ENCODE results near the gene SORCS2. TPM values are rescaled to one million over a fixed set of nuclear protein-coding genes. Genes with fewer than 3 reads are reported as not detected.

Gene SORCS2
- total RNA-seq, 4 donors from 2014 or later, result 0.07 to 1.2 (median 0.11) TPM

DNA sequence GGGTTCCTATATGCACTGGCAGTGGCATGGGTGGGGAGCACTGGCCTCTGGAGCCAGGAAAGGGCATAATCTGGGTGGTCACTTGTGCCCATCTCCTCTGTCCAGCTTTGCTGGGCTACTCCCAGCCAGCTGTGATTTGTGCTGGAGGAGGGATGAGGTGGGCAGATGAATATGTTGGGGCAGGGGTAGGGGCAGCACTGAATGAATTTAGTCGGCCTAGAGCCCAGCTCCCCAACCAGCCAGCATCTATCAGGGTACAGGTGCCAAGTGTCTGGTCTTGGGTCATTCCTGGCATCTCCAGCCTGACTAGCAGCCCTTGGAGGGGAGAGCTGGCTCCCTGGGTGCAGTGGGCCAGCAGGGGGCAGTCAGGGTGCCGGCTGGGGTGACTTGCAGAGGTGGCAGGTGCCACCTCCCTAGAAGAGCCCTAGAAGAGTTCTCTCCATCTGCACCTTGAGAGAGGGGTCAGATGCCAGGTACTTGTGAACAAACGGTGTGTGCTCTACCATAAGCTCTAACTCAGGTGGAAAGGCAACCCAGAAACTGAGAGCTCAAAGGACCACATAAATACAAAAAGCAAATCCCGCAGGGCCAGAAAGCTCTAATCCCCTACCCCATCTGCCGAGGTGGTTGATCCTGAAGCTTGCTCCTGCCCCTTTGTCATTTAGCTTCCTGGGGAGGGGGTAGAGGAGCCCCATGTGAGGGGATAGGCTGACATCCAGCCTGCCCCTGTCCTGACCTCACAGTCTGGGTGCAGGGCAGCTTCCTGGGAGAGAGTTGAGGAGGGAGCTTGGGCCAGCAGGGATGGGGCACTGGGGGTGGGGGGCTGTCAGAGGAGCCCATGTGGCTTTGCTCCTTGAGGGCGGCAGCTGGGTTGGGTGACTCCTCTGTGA, 2.2 kb downstream of the SORCS2 start:
- Histone ChIP-seq H3K27ac (no peak overlapping the region), H3K4me1 (peaks cover 6 to 7% of the 10 kb centered on the region in 2 donors), H3K4me3 (no peak overlapping the region), H3K27me3 (peaks cover 17 to 29% (median 23%) of the 10 kb centered on the region in 3 donors), H3K36me3 (no peaks in the 10 kb centered on the region), H3K9me3 (no peaks in the 10 kb centered on the region)
- TF ChIP-seq CTCF (IDR thresholded peaks at IDR 0.05 in 4 of 5, conservative IDR thresholded peaks at IDR 0.05 in 1 of 5), result peak in 1 of 5 experiments; percentile 42
- TF ChIP-seq POLR2A (IDR thresholded peaks at IDR 0.05), result no peak
- DNase-seq, result no peak
- in situ Hi-C loops (cut with MboI; ENCODE audit: low sequenced_read_pairs in 4 of 4), result loop anchor here (5.0 to 25.0 kb wide), 3 partner anchors 98 to 518 kb away; no protein-coding TSS in a partner anchor
- intact Hi-C loops (cut with DNase I; ENCODE audit: low total_unique reads), result loop anchor here (5.0 kb wide), 1 partner anchor 608 kb away; no protein-coding TSS in a partner anchor
- no peak for ATAC-seq

- Histone ChIP-seq H3K4me1 (peaks cover 6 to 7% of the 10 kb centered on the region in 2 donors), H3K4me3 (no peak overlapping the region), H3K36me3 (no peaks in the 10 kb centered on the region), H3K27ac (no peak overlapping the region), H3K27me3 (peaks cover 17 to 28% (median 23%) of the 10 kb centered on the region in 3 donors), H3K9me3 (no peaks in the 10 kb centered on the region)
- in situ Hi-C loops (cut with MboI; ENCODE audit: low sequenced_read_pairs in 4 of 4), result loop anchor here (5.0 to 25.0 kb wide), 3 partner anchors 97 to 517 kb away; no protein-coding TSS in a partner anchor
- no peak for ATAC-seq
- no peak for DNase-seq
- no peak for TF ChIP-seq CTCF (IDR thresholded peaks at IDR 0.05 in 4 of 5, conservative IDR thresholded peaks at IDR 0.05 in 1 of 5)
- TF ChIP-seq POLR2A (IDR thresholded peaks at IDR 0.05), result no peak
- intact Hi-C loops (cut with DNase I; ENCODE audit: low total_unique reads), result no loop called here
These were observed 2.8 kb downstream of the SORCS2 start for GRCh38 chr4:7195141-7195515.

DNA sequence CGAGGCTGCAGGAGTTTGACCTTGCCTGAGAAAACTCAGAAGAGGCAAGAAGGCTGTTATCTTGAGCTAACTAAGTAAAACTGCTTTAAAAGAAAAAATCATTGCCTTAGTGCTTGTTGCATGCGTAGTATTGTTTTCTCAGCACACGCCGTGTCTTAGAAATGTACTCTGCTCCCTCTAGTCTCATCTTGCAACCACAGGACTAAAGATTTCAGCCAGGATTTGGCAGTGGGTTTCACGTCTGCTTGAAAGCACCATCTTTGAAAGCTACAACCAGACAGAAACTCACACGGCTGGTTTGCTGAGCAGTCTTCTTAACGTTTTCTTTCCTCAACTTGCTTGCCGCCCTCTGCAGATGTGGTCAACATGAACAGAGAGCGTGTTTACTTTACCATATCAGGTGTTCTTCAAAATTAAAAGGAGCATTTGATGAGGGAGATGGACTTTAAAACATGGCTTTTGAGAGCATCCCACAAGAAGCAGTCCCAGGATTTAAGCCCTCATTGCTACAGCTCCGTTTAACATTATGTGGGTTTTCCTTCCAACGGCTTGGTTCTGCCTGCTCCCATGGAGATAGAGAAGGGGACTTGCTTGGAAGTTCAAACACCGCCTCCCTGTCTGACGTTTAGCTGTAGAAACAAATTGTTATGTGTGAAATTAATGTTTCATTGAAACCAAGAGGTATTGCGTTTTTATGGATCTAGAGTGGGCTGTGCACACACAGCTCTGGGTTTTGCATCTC, 3.4 kb downstream of the SORCS2 start:
- in situ Hi-C loops (cut with MboI; ENCODE audit: low sequenced_read_pairs in 4 of 4) (loop anchor here (5.0 to 25.0 kb wide), 3 partner anchors 97 to 517 kb away; no protein-coding TSS in a partner anchor), intact Hi-C loops (cut with DNase I; ENCODE audit: low total_unique reads) (no loop called here)
- Histone ChIP-seq H3K36me3 (no peaks in the 10 kb centered on the region), H3K9me3 (no peaks in the 10 kb centered on the region), H3K4me1 (peaks cover 6 to 7% of the 10 kb centered on the region in 2 donors), H3K27me3 (peaks cover 17 to 25% (median 23%) of the 10 kb centered on the region in 3 donors), H3K4me3 (no peak overlapping the region), H3K27ac (no peak overlapping the region)
- TF ChIP-seq CTCF (IDR thresholded peaks at IDR 0.05 in 4 of 5, conservative IDR thresholded peaks at IDR 0.05 in 1 of 5) (no peak), POLR2A (IDR thresholded peaks at IDR 0.05) (no peak)
- DNase-seq, result no peak
- ATAC-seq, result no peak

DNA sequence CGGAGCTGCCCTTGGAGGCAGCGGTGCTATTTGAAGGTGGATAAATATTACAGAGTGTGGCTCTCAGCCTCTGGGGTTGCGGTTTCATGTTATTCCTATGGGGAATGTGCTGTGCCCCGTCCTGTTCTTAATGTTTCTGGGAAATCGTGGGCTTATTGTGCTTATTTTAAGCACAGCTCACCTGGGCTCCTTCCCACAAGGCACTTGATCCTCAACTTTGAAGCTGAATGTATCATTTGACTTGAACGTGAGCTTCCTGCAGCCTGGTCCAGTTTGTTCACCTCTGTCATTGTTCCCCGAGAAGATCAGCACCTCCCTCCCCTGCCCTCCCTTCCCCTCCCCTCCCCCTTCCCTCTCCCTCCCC, 3.9 kb downstream of the SORCS2 start:
- Histone ChIP-seq H3K27me3 (peaks cover 17 to 25% (median 23%) of the 10 kb centered on the region in 3 donors), H3K36me3 (no peaks in the 10 kb centered on the region), H3K27ac (no peak overlapping the region), H3K4me1 (peaks cover 6 to 7% of the 10 kb centered on the region in 2 donors), H3K4me3 (no peak overlapping the region), H3K9me3 (no peaks in the 10 kb centered on the region)
- intact Hi-C loops (cut with DNase I; ENCODE audit: low total_unique reads), result no loop called here
- ATAC-seq (no peak), DNase-seq (no peak)
- no peak for TF ChIP-seq CTCF (IDR thresholded peaks at IDR 0.05 in 4 of 5, conservative IDR thresholded peaks at IDR 0.05 in 1 of 5)
- no peak for TF ChIP-seq POLR2A (IDR thresholded peaks at IDR 0.05)
- in situ Hi-C loops (cut with MboI; ENCODE audit: low sequenced_read_pairs in 4 of 4), result loop anchor here (5.0 to 25.0 kb wide), 3 partner anchors 96 to 516 kb away; no protein-coding TSS in a partner anchor

Measured in gastrocnemius medialis (tissue), 4 donors.